GM23338 (cell line): ENCODE measurements around the gene CCDC57. TPM values are rescaled to one million over a fixed set of nuclear protein-coding genes. Genes with fewer than 3 reads are reported as not detected.

Source experiments
- ATAC-seq: fragments of 200-7000 bp; cut with Tn5 transposase; 3 replicates; pipeline ENCODE4 v1.9.1; 2020
- DNase-seq: peaks from one replicate; pipeline ENCODE4 v3.0.0-alpha.2; 2015; ENCODE audit warnings: low spot score
- H2AFZ ChIP-seq: fragments of 200-600 bp; sonication (generic); 2 replicates; pipeline ENCODE4 v1.8.0; 2016; ENCODE audit warnings: antibody characterized with exemption, mild to moderate bottlenecking, moderate library complexity
- H3F3A ChIP-seq: fragments of 200-600 bp; sonication (generic); replicated peaks from 2 replicates; pipeline ENCODE4 v1.8.0; 2017; ENCODE audit warnings: antibody characterized with exemption, mixed run types, low read depth
- H3K27ac ChIP-seq: fragments of 200-600 bp; sonication (generic); 2 replicates; pipeline ENCODE4 v1.6.1; 2016; ENCODE audit warnings: low read depth
- H3K27me3 ChIP-seq: fragments of 200-600 bp; sonication (generic); 2 replicates; pipeline ENCODE4 v1.8.0; 2016; ENCODE audit warnings: mild to moderate bottlenecking, mixed run types, moderate library complexity; ENCODE audit not compliant: insufficient read depth
- H3K36me3 ChIP-seq: fragments of 200-600 bp; sonication (generic); 2 replicates; pipeline ENCODE4 v1.8.0; 2016; ENCODE audit warnings: mild to moderate bottlenecking; ENCODE audit not compliant: insufficient read depth
- H3K4me1 ChIP-seq: fragments of 200-600 bp; sonication (generic); 2 replicates; pipeline ENCODE4 v1.8.0; 2016; ENCODE audit warnings: mild to moderate bottlenecking, moderate library complexity; ENCODE audit not compliant: insufficient read depth
- H3K4me2 ChIP-seq: fragments of 200-600 bp; sonication (generic); 2 replicates; pipeline ENCODE4 v1.7.1; 2017; ENCODE audit warnings: mixed run types
- H3K4me3 ChIP-seq: fragments of 200-600 bp; sonication (generic); 2 replicates; pipeline ENCODE4 v1.6.1; 2016; ENCODE audit warnings: mixed run types
- H3K79me2 ChIP-seq: fragments of 200-600 bp; sonication (generic); replicated peaks from 2 replicates; pipeline ENCODE4 v1.8.0; 2017; ENCODE audit warnings: mild to moderate bottlenecking; ENCODE audit not compliant: insufficient read depth
- H3K9me2 ChIP-seq: fragments of 200-600 bp; sonication (generic); 2 replicates; pipeline ENCODE4 v1.8.0; 2017; ENCODE audit not compliant: insufficient read depth
- H4K20me1 ChIP-seq: fragments of 200-600 bp; sonication (generic); replicated peaks from 2 replicates; pipeline ENCODE4 v1.8.0; 2017; ENCODE audit warnings: mild to moderate bottlenecking; ENCODE audit not compliant: insufficient read depth
- H3K27ac Mint-ChIP-seq: 2 replicates; pipeline ENCODE4 v1.8.0; 2020; ENCODE audit warnings: inconsistent platforms, mild to moderate bottlenecking, moderate library complexity, mixed read lengths
- H3K27me3 Mint-ChIP-seq: 3 replicates; pipeline ENCODE4 v1.8.0; 2022; ENCODE audit warnings: low read depth, mild to moderate bottlenecking, moderate library complexity, mixed read lengths, inconsistent platforms; ENCODE audit not compliant: insufficient read depth, poor library complexity
- H3K36me3 Mint-ChIP-seq: 3 replicates; pipeline ENCODE4 v1.8.0; 2021; ENCODE audit warnings: low read depth, mild to moderate bottlenecking, inconsistent platforms, moderate library complexity, mixed read lengths
- H3K4me1 Mint-ChIP-seq: 3 replicates; pipeline ENCODE4 v1.8.0; 2020; ENCODE audit warnings: mild to moderate bottlenecking, inconsistent platforms, mixed read lengths
- H3K4me3 Mint-ChIP-seq: 3 replicates; pipeline ENCODE4 v1.8.0; 2021; ENCODE audit warnings: moderate library complexity, mild to moderate bottlenecking, inconsistent platforms, mixed read lengths
- H3K9me3 Mint-ChIP-seq: 3 replicates; pipeline ENCODE4 v1.8.0; 2020; ENCODE audit warnings: moderate library complexity, mild to moderate bottlenecking, inconsistent platforms, mixed read lengths
- EZH2 ChIP-seq: fragments of 200-600 bp; sonication (generic); IDR thresholded peaks from one replicate; pipeline ENCODE4 v1.8.0; 2017; ENCODE audit warnings: antibody characterized with exemption, mild to moderate bottlenecking, low read depth; ENCODE audit not compliant: unreplicated experiment
- EZH2phosphoT487 ChIP-seq: fragments of 200-600 bp; sonication (generic); IDR thresholded peaks from one replicate; pipeline ENCODE4 v1.8.1; 2018; ENCODE audit warnings: antibody characterized with exemption; ENCODE audit not compliant: unreplicated experiment
- NANOG ChIP-seq: IDR thresholded peaks from 2 replicates; pipeline ENCODE4 v1.6.1; 2016; ENCODE audit warnings: antibody characterized with exemption, borderline replicate concordance
- POLR2AphosphoS5 ChIP-seq: IDR thresholded peaks from 2 replicates; pipeline ENCODE4 v1.6.1; 2016; ENCODE audit warnings: antibody characterized with exemption, low read depth
- STAT1 ChIP-seq: IDR thresholded peaks from one replicate; pipeline ENCODE4 v1.6.1; 2016; ENCODE audit warnings: antibody characterized with exemption; ENCODE audit not compliant: unreplicated experiment
- ZNF331 ChIP-seq: fragments of 250-450 bp; sonication (Bioruptor Pico); IDR thresholded peaks from 2 replicates; pipeline ENCODE4 v1.5.0; 2020; ENCODE audit warnings: low read depth, mild to moderate bottlenecking, moderate library complexity
- polyA plus RNA-seq: library from polyadenylated mRNA; unstranded; fragments of >200 nt; fragmentation: Nextera tagmentation; extraction: Ambion mirVana; gene quantifications from 2 replicates; pipeline ENCODE4 v1.2.1, GENCODE V29; 2016
- total RNA-seq: library from RNA; depleted of rRNA; stranded (reverse); fragments of >200 nt; shearing (Covaris generic); gene quantifications from 2 replicates; pipeline ENCODE4 v1.2.3, GENCODE V29; 2014
- TF ChIP-seq, protein P1 (sequence below): IDR thresholded peaks from one replicate; pipeline ENCODE4 v1.6.1; 2018; ENCODE audit warnings: antibody characterized with exemption; ENCODE audit not compliant: unreplicated experiment
- TF ChIP-seq, protein P2 (sequence below): fragments of 250-450 bp; sonication (Bioruptor Pico); IDR thresholded peaks from 2 replicates; pipeline ENCODE4 v1.5.0; 2020; ENCODE audit warnings: mild to moderate bottlenecking, moderate library complexity

Gene CCDC57
- total and polyA plus RNA-seq, 2 experiments from 2014 or later = 7.0 to 16.3 TPM

DNA sequence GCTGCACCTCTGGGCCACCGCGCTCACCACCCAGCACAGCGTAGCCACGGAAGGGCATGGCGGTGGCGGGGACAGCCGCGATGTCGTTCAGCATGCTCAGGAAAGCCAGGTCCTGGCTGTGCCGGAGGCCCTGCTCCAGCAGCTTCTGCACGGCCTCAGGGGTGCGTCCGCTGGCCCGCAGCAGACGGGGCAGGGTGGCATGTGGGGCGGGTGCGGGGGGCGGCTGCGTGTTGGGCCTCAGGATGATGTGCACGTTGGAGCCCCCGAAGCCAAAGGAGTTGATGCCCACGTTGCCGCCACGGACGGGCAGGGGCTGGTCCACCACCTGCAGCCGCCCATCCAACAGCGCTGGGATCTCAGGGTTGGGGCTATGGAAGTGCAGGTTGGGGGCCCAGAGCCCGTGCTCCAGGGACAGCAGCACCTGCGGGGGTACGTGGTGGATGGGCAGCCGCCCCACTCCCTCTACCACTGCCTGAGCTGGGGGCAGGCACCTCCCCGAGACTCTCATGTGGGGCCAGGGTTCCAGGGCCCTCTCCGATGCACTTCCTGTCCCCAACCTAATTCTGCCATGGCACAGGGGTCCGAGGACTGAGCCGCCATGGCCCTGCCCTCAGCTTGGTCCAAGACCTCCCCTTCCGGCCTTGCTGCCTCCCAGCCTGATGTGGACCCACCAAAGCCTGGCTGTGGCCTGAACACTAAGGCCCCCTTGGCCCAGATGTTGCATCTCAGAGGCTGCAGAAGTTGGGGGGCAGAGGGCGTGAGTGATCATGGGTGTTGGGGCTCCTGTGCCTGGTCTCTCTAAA, 121.2 kb downstream of the CCDC57 start:
- Histone ChIP-seq H2AFZ (no peak overlapping the region), H3K27me3 (no peaks in the 10 kb centered on the region), H3K27ac (no peak overlapping the region), H3F3A (0 out of 2 replicates have a peak, but pooled peaks cover 20% of the 10 kb centered on the region), H3K9me2 (no peaks in the 10 kb centered on the region), H3K4me3 (no peak overlapping the region), H3K4me2 (no peak overlapping the region), H3K36me3 (peaks cover 18% of the 10 kb centered on the region; the same call in 1 of the 2 replicates), H3K4me1 (peaks cover 6% of the 10 kb centered on the region; the same call in 1 of the 2 replicates), H4K20me1 (peaks cover 38% of the 10 kb centered on the region), H3K79me2 (peaks cover 26% of the 10 kb centered on the region)
- Mint-ChIP-seq H3K4me1 (peaks cover 3% of the 10 kb centered on the region), H3K9me3 (no peaks in the 10 kb centered on the region), H3K27ac (no peak overlapping the region), H3K27me3 (peaks cover 9% of the 10 kb centered on the region), H3K4me3 (no peak overlapping the region), H3K36me3 (peaks cover 65% of the 10 kb centered on the region; the same call in 2 of the 3 replicates)
- ATAC-seq = no peak
- no peak for DNase-seq
- TF ChIP-seq EZH2phosphoT487 (no peak), NANOG (no peak), POLR2AphosphoS5 (no peak), EZH2 (no peak), ZNF331 (CRISPR knock-in tag) (no peak)

DNA sequence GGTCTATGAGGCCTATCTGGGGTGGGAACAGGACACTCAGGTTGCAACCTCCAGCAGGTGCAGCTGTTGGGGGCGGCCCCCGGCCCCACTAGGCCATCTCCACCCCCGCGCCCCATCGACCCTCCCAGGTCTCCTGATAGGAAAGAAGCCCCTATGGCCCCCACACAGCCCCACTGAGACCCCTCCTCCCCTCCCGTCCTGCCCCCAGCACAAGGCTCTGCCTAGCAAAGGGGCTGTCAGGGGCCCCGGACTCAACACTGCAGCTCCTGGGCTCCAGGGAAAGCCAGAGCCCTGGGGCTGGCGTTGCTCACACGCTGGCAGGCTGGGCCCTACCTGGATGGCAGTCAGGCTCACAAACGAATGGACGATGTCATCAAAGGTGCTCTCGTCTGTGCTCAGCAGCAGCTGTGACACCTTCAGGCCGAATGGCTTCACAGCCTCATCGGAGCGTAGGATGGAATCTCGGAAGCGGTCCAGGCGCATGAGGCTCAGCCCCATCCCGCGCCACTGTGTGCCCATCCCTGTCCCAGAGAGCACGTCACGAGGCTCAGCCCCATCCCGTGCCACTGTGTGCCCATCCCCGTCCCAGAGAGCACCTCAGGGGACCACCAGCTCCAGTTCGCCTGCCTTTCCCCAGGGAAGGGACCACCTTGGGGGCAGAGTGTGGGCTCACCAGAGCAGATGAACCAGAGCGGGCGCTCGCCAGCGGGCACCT, 121.9 kb downstream of the CCDC57 start:
- no peaks in the 10 kb centered on the region for H3K9me3 Mint-ChIP-seq
- H3K27ac ChIP-seq = no peak overlapping the region
- no peak overlapping the region for H3K27ac Mint-ChIP-seq
- H3K27me3 Mint-ChIP-seq = peaks cover 9% of the 10 kb centered on the region
- no peaks in the 10 kb centered on the region for H3K9me2 ChIP-seq
- peaks cover 18% of the 10 kb centered on the region; the same call in 1 of the 2 replicates for H3K36me3 ChIP-seq
- H4K20me1 ChIP-seq = peaks cover 30% of the 10 kb centered on the region
- H3K4me3 ChIP-seq = no peak overlapping the region
- no peak overlapping the region for H2AFZ ChIP-seq
- DNase-seq = no peak
- H3K4me1 ChIP-seq = no peaks in the 10 kb centered on the region
- H3F3A ChIP-seq = 0 out of 2 replicates have a peak, but pooled peaks cover 20% of the 10 kb centered on the region
- peaks cover 19% of the 10 kb centered on the region for H3K79me2 ChIP-seq
- H3K27me3 ChIP-seq = no peaks in the 10 kb centered on the region
- H3K4me2 ChIP-seq = no peak overlapping the region
- H3K36me3 Mint-ChIP-seq = peaks cover 60% of the 10 kb centered on the region; the same call in 2 of the 3 replicates
- H3K4me1 Mint-ChIP-seq = no peaks in the 10 kb centered on the region; the same call in 2 of the 3 replicates
- no peak for ATAC-seq
- H3K4me3 Mint-ChIP-seq = no peak overlapping the region
- TF ChIP-seq, protein P1, sequence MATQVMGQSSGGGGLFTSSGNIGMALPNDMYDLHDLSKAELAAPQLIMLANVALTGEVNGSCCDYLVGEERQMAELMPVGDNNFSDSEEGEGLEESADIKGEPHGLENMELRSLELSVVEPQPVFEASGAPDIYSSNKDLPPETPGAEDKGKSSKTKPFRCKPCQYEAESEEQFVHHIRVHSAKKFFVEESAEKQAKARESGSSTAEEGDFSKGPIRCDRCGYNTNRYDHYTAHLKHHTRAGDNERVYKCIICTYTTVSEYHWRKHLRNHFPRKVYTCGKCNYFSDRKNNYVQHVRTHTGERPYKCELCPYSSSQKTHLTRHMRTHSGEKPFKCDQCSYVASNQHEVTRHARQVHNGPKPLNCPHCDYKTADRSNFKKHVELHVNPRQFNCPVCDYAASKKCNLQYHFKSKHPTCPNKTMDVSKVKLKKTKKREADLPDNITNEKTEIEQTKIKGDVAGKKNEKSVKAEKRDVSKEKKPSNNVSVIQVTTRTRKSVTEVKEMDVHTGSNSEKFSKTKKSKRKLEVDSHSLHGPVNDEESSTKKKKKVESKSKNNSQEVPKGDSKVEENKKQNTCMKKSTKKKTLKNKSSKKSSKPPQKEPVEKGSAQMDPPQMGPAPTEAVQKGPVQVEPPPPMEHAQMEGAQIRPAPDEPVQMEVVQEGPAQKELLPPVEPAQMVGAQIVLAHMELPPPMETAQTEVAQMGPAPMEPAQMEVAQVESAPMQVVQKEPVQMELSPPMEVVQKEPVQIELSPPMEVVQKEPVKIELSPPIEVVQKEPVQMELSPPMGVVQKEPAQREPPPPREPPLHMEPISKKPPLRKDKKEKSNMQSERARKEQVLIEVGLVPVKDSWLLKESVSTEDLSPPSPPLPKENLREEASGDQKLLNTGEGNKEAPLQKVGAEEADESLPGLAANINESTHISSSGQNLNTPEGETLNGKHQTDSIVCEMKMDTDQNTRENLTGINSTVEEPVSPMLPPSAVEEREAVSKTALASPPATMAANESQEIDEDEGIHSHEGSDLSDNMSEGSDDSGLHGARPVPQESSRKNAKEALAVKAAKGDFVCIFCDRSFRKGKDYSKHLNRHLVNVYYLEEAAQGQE = no peak
- TF ChIP-seq POLR2AphosphoS5 = peak; percentile 37; the same call in 1 of the 2 replicates
- TF ChIP-seq STAT1 = no peak
- TF ChIP-seq, protein P2, sequence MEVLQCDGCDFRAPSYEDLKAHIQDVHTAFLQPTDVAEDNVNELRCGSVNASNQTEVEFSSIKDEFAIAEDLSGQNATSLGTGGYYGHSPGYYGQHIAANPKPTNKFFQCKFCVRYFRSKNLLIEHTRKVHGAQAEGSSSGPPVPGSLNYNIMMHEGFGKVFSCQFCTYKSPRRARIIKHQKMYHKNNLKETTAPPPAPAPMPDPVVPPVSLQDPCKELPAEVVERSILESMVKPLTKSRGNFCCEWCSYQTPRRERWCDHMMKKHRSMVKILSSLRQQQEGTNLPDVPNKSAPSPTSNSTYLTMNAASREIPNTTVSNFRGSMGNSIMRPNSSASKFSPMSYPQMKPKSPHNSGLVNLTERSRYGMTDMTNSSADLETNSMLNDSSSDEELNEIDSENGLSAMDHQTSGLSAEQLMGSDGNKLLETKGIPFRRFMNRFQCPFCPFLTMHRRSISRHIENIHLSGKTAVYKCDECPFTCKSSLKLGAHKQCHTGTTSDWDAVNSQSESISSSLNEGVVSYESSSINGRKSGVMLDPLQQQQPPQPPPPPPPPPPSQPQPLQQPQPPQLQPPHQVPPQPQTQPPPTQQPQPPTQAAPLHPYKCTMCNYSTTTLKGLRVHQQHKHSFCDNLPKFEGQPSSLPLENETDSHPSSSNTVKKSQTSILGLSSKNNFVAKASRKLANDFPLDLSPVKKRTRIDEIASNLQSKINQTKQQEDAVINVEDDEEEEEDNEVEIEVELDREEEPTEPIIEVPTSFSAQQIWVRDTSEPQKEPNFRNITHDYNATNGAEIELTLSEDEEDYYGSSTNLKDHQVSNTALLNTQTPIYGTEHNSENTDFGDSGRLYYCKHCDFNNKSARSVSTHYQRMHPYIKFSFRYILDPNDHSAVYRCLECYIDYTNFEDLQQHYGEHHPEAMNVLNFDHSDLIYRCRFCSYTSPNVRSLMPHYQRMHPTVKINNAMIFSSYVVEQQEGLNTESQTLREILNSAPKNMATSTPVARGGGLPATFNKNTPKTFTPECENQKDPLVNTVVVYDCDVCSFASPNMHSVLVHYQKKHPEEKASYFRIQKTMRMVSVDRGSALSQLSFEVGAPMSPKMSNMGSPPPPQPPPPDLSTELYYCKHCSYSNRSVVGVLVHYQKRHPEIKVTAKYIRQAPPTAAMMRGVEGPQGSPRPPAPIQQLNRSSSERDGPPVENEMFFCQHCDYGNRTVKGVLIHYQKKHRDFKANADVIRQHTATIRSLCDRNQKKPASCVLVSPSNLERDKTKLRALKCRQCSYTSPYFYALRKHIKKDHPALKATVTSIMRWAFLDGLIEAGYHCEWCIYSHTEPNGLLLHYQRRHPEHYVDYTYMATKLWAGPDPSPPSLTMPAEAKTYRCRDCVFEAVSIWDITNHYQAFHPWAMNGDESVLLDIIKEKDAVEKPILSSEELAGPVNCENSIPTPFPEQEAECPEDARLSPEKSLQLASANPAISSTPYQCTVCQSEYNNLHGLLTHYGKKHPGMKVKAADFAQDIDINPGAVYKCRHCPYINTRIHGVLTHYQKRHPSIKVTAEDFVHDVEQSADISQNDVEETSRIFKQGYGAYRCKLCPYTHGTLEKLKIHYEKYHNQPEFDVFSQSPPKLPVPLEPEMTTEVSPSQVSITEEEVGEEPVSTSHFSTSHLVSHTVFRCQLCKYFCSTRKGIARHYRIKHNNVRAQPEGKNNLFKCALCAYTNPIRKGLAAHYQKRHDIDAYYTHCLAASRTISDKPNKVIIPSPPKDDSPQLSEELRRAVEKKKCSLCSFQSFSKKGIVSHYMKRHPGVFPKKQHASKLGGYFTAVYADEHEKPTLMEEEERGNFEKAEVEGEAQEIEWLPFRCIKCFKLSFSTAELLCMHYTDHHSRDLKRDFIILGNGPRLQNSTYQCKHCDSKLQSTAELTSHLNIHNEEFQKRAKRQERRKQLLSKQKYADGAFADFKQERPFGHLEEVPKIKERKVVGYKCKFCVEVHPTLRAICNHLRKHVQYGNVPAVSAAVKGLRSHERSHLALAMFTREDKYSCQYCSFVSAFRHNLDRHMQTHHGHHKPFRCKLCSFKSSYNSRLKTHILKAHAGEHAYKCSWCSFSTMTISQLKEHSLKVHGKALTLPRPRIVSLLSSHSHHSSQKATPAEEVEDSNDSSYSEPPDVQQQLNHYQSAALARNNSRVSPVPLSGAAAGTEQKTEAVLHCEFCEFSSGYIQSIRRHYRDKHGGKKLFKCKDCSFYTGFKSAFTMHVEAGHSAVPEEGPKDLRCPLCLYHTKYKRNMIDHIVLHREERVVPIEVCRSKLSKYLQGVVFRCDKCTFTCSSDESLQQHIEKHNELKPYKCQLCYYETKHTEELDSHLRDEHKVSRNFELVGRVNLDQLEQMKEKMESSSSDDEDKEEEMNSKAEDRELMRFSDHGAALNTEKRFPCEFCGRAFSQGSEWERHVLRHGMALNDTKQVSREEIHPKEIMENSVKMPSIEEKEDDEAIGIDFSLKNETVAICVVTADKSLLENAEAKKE (CRISPR knock-in tag) = no peak
- no peak for TF ChIP-seq ZNF331 (CRISPR knock-in tag)
